HepG2 (cell line): ENCODE data around the gene UAP1L1. TPM values are rescaled to one million over a fixed set of nuclear protein-coding genes. Genes with fewer than 3 reads are reported as not detected.

Source experiments
- ATAC-seq: fragments of 200-7000 bp; cut with Tn5 transposase; 3 replicates; pipeline ENCODE4 v1.9.1; 2020; ENCODE audit warnings: mild to moderate bottlenecking, moderate library complexity
- BruUV-seq: library from RNA; stranded (reverse); fragments of 400-500 nt; replicated peaks from 2 replicates; lab custom pipeline; 2021; lab: Mats Ljungman, UMichigan
- CTCF ChIA-PET: fragments of 300-600 bp; formaldehyde crosslinking; extraction: SDS; loops from one replicate; lab custom pipeline; 2021; ENCODE audit warnings: low total read pairs, inconsistent platforms, low intra/inter-chr PET ratio; lab: Yijun Ruan, JAX
- POLR2A ChIA-PET: fragments of 350-600 bp; sonication (Branson Sonifier 250); formaldehyde crosslinking; loops from one replicate; lab custom pipeline; 2020; ENCODE audit warnings: antibody characterized with exemption, inconsistent platforms; lab: Yijun Ruan, JAX
- DNase-seq: peaks from one replicate; pipeline ENCODE4 v3.0.0-alpha.2; 2015; ENCODE audit warnings: low spot score
- FAIRE-seq: peaks from 3 replicates; lab custom pipeline; 2011; peaks lifted over from hg19 to GRCh38; lab: Jason Lieb, UNC
- H2AFZ ChIP-seq: one replicate; pipeline ENCODE4 v1.6.1; 2011; ENCODE audit warnings: low read length, inconsistent platforms
- H3K27ac ChIP-seq: fragments of 300-600 bp; 3 replicates; pipeline ENCODE4 v1.8.0; 2011; ENCODE audit warnings: mixed run types, mild to moderate bottlenecking, mixed read lengths, low read length, inconsistent platforms; ENCODE audit not compliant: insufficient read depth; ENCODE audit errors: extremely low read length
- H3K27me3 ChIP-seq, 2 experiments: fragments of 200-600 bp in 1 of 2; 2 replicates in 1 of 2; 3 replicates in 1 of 2; pipeline versions ENCODE4 v1.6.0 to v1.8.0; 2011; ENCODE audit warnings: low read length in 2 of 2, mild to moderate bottlenecking in 2 of 2, moderate library complexity in 2 of 2, inconsistent platforms in 1 of 2; ENCODE audit not compliant: insufficient read depth in 2 of 2, control insufficient read depth in 1 of 2
- H3K36me3 ChIP-seq, 2 experiments: fragments of 200-600 bp in 1 of 2; replicated peaks in 1 of 2; 2 replicates in 1 of 2; 3 replicates in 1 of 2; pipeline versions ENCODE4 v1.5.1 to v1.8.0; 2011; ENCODE audit warnings: low read length in 2 of 2, inconsistent platforms in 1 of 2; ENCODE audit not compliant: insufficient read depth in 2 of 2, control insufficient read depth in 1 of 2
- H3K4me1 ChIP-seq: 2 replicates; pipeline ENCODE4 v1.5.1; 2012; ENCODE audit warnings: low read length, inconsistent platforms; ENCODE audit not compliant: insufficient read depth
- H3K4me2 ChIP-seq: 2 replicates; pipeline ENCODE4 v1.6.0; 2011; ENCODE audit warnings: low read depth, low read length, inconsistent platforms
- H3K4me3 ChIP-seq, 3 experiments: fragments of 200-600 bp in 1 of 3; sonication (generic), shearing (Covaris generic) in 1 of 3; replicated peaks in 1 of 3; 2 replicates each; pipeline ENCODE4 v1.5.1; 2011 to 2016; ENCODE audit warnings: low read length in 3 of 3, inconsistent platforms in 2 of 3, low read depth in 2 of 3, mild to moderate bottlenecking in 2 of 3, control low read depth in 1 of 3, mixed read lengths in 1 of 3; ENCODE audit not compliant: insufficient read depth in 1 of 3
- H3K79me2 ChIP-seq: one replicate; pipeline ENCODE4 v1.6.1; 2011; ENCODE audit warnings: low read length, inconsistent platforms; ENCODE audit not compliant: insufficient read depth
- H3K9ac ChIP-seq: 2 replicates; pipeline ENCODE4 v1.6.0; 2011; ENCODE audit warnings: mild to moderate bottlenecking, low read depth, low read length, inconsistent platforms; ENCODE audit not compliant: insufficient read depth
- H3K9me3 ChIP-seq: 2 replicates; pipeline ENCODE4 v1.5.1; 2012; ENCODE audit warnings: mild to moderate bottlenecking, low read length
- H4K20me1 ChIP-seq: 2 replicates; pipeline ENCODE4 v1.6.0; 2011; ENCODE audit warnings: inconsistent platforms, mild to moderate bottlenecking, low read length, moderate library complexity; ENCODE audit not compliant: insufficient read depth
- ARNT2 ChIP-seq: sonication (generic); formaldehyde crosslinking; IDR thresholded peaks from 2 replicates; pipeline ENCODE4 v1.8.0; 2022; ENCODE audit warnings: mild to moderate bottlenecking, low read depth, missing genetic modification reagents, moderate library complexity
- RARA ChIP-seq: IDR thresholded peaks from 2 replicates; pipeline ENCODE4 v1.6.1; 2016; ENCODE audit warnings: missing genetic modification reagents, missing compliant biosample characterization
- REL ChIP-seq: sonication (generic); formaldehyde crosslinking; conservative IDR thresholded peaks from 2 replicates; pipeline ENCODE4 v1.8.0; 2022; ENCODE audit warnings: mild to moderate bottlenecking, missing genetic modification reagents, moderate library complexity
- ZNF34 ChIP-seq: sonication (generic); formaldehyde crosslinking; IDR thresholded peaks from 2 replicates; pipeline ENCODE4 v1.4.0; 2020; ENCODE audit warnings: mild to moderate bottlenecking, missing genetic modification reagents, borderline replicate concordance
- WGBS: methylation state at CpG from one replicate; pipeline ENCODE4 v1.1.6; 2017; ENCODE audit warnings: low lambda C conversion rate; 5-methylcytosine and 5-hydroxymethylcytosine counted together
- in situ Hi-C: cut with HindIII; loops from 2 replicates; pipeline ENCODE4 v1.10.0; 2017; ENCODE audit warnings: low pct_unique_long_range_greater_than_20kb; ENCODE audit not compliant: extremely low pct_ligation_motif_present
- intact Hi-C: fragments of 100-400 bp; cut with micrococcal nuclease; formaldehyde crosslinking; loops from one replicate; pipeline ENCODE4 v1.10.0; 2022; ENCODE audit not compliant: unreplicated experiment
- polyA plus RNA-seq, 8 experiments: library from polyadenylated mRNA; depleted of rRNA in 3 of 8; stranded (reverse) in 7 of 8; unstranded in 1 of 8; fragments of >200 nt; fragmentation: Illumina TruSeq in 4 of 8; extraction: Trizol in 4 of 8; gene quantifications; 2 replicates each; pipeline versions ENCODE4 v1.2.1 to v1.2.3, GENCODE V29; 2011 to 2016; ENCODE audit warnings: low read depth in 4 of 8, missing spikeins in 1 of 8, mixed read lengths in 1 of 8; ENCODE audit not compliant: insufficient read depth in 1 of 8
- total RNA-seq, 5 experiments: library from RNA; depleted of rRNA; stranded (reverse); fragments of >200 nt; fragmentation: Illumina TruSeq; extraction: Trizol; gene quantifications; 2 replicates each; pipeline ENCODE4 v1.2.3, GENCODE V29; 2016; ENCODE audit warnings: low read depth in 1 of 5
- TF ChIP-seq, protein P1 (sequence below): sonication (generic); formaldehyde crosslinking; IDR thresholded peaks from 2 replicates; pipeline ENCODE4 v1.4.0; 2020; ENCODE audit warnings: missing genetic modification reagents
- TF ChIP-seq, protein P2 (sequence below): sonication (generic); formaldehyde crosslinking; IDR thresholded peaks from 2 replicates; pipeline ENCODE4 v1.4.0; 2020; ENCODE audit warnings: missing genetic modification reagents

Gene UAP1L1
- total and polyA plus RNA-seq, 2 of the 13 experiments (the other 11 are each of a cell fraction or from before 2014, with no cell fraction given) = 5.4 to 6.4 TPM

DNA sequence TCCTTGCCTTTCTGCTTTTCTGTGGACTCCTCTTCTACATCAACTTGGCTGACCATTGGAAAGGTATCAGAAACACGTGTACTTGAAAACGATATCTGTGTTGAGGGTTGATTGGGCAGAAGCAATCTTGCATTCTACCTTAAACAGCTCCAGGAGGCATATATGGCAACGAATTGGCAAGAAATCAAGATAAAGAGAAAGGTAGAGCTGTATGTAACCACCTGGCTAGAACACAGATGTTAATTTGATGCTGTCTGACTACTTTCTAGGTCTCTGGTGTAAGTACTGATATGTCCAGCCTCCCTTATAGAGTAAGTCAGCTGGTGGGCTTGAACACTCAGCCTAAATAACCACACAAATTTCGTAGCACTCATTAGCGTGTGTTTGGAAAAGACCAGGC is 10.8 kb downstream of the UAP1L1 start:
- FAIRE-seq = no peak
- TF ChIP-seq, protein P1, sequence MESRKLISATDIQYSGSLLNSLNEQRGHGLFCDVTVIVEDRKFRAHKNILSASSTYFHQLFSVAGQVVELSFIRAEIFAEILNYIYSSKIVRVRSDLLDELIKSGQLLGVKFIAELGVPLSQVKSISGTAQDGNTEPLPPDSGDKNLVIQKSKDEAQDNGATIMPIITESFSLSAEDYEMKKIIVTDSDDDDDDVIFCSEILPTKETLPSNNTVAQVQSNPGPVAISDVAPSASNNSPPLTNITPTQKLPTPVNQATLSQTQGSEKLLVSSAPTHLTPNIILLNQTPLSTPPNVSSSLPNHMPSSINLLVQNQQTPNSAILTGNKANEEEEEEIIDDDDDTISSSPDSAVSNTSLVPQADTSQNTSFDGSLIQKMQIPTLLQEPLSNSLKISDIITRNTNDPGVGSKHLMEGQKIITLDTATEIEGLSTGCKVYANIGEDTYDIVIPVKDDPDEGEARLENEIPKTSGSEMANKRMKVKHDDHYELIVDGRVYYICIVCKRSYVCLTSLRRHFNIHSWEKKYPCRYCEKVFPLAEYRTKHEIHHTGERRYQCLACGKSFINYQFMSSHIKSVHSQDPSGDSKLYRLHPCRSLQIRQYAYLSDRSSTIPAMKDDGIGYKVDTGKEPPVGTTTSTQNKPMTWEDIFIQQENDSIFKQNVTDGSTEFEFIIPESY (CRISPR knock-in tag) = no peak
- TF ChIP-seq ARNT2 (CRISPR knock-in tag) (no peak), REL (CRISPR knock-in tag) (no peak), ZNF34 (no peak), RARA (CRISPR knock-in tag) (no peak)
- TF ChIP-seq, protein P2, sequence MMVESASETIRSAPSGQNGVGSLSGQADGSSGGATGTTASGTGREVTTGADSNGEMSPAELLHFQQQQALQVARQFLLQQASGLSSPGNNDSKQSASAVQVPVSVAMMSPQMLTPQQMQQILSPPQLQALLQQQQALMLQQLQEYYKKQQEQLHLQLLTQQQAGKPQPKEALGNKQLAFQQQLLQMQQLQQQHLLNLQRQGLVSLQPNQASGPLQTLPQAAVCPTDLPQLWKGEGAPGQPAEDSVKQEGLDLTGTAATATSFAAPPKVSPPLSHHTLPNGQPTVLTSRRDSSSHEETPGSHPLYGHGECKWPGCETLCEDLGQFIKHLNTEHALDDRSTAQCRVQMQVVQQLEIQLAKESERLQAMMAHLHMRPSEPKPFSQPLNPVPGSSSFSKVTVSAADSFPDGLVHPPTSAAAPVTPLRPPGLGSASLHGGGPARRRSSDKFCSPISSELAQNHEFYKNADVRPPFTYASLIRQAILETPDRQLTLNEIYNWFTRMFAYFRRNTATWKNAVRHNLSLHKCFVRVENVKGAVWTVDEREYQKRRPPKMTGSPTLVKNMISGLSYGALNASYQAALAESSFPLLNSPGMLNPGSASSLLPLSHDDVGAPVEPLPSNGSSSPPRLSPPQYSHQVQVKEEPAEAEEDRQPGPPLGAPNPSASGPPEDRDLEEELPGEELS = no peak
- DNase-seq = no peak
- Histone ChIP-seq H3K4me2 (peak overlapping the region; percentile 75), H3K79me2 (peaks cover 8% of the 10 kb centered on the region), H3K27me3 (no peaks in the 10 kb centered on the region; a peak in 1 of 5 replicates), H3K9ac (peak overlapping the region; percentile 77; the same call in 1 of the 2 replicates), H2AFZ (no peak overlapping the region), H3K4me3 (peak overlapping the region in 2 of 3 experiments; percentile 77 to 89; a peak in 4 of 6 replicates), H3K9me3 (no peaks in the 10 kb centered on the region), H4K20me1 (no peaks in the 10 kb centered on the region), H3K36me3 (peaks cover 3 to 11% of the 10 kb centered on the region in 2 experiments; a peak in 2 of 5 replicates), H3K4me1 (peaks cover 55% of the 10 kb centered on the region), H3K27ac (no peak overlapping the region)
- in situ Hi-C loops (no loop called here), intact Hi-C loops (no loop called here)
- CTCF ChIA-PET = no interaction called here
- BruUV-seq = TSS peak; percentile 47
- no peak for ATAC-seq
- POLR2A ChIA-PET = interaction anchor here (2.2 to 6.4 kb wide), 3 partner anchors 18 to 148 kb away, joined by 9 to 105 read pairs (median 13); partner anchors contain the start of genes RNF208 and SAPCD2
- 84% methylated on average over 5 of the region's 5 CpGs for WGBS
